ENCODE data around the gene C7orf57. TPM values are rescaled to one million over a fixed set of nuclear protein-coding genes. Genes with fewer than 3 reads are reported as not detected.
"Not testable (repeated sequence)": the region's sequence is repeated elsewhere in the genome, so short reads cannot be mapped to it uniquely, and the experiment has no call there.

The C7orf57 gene
- total and polyA plus RNA-seq, 8 donors = 0.60 to 3.9 (median 2.5) TPM; not detected in 1

- Histone ChIP-seq H3K36me3 (no peaks in the 10 kb centered on the region), H3K4me1 (peaks cover 0 to 17% of the 10 kb centered on the region in 2 donors), H3K27me3 (no peaks in the 10 kb centered on the region), H3K4me3 (peak overlapping the region in 1 of 2 donors; percentile 51), H3K9me3 (no peaks in the 10 kb centered on the region), H3K27ac (peak overlapping the region in 1 of 2 donors; percentile 80)
- no peak for TF ChIP-seq CTCF (IDR thresholded peaks at IDR 0.05)
- intact Hi-C loops (cut with DNase I) = loop anchor here in 1 of 2 donors (5.0 kb wide), 1 partner anchor 116 kb away; no protein-coding TSS in a partner anchor
- no peak for ATAC-seq
- DNase-seq = no peak
These were observed 44.1 kb upstream of the C7orf57 start for GRCh38 chr7:47991270-47991669.

- ATAC-seq = peak; percentile 99
- peak; percentile 55 to 59 for TF ChIP-seq CTCF (IDR thresholded peaks at IDR 0.05)
- Histone ChIP-seq H3K4me3 (peak overlapping the region; percentile 31 to 51), H3K4me1 (peaks cover 0 to 17% of the 10 kb centered on the region in 2 donors), H3K27ac (peak overlapping the region; percentile 26 to 80), H3K9me3 (no peaks in the 10 kb centered on the region), H3K27me3 (no peaks in the 10 kb centered on the region), H3K36me3 (no peaks in the 10 kb centered on the region)
- DNase-seq = peak; percentile 74 to 98 (median 88)
- intact Hi-C loops (cut with DNase I) = loop anchor here in 1 of 2 donors (5.0 kb wide), 1 partner anchor 115 kb away; no protein-coding TSS in a partner anchor
These were observed 43.5 kb upstream of the C7orf57 start for GRCh38 chr7:47991741-47992311.

- H3K4me3 ChIP-seq = peak overlapping the region in 1 of 2 donors; percentile 51
- H3K27me3 ChIP-seq = no peaks in the 10 kb centered on the region
- H3K27ac ChIP-seq = peak overlapping the region; percentile 26 to 80
- ATAC-seq = no peak
- no peak for TF ChIP-seq CTCF (IDR thresholded peaks at IDR 0.05)
- no peaks in the 10 kb centered on the region for H3K36me3 ChIP-seq
- no peak for DNase-seq
- peaks cover 0 to 17% of the 10 kb centered on the region in 2 donors for H3K4me1 ChIP-seq
- no peaks in the 10 kb centered on the region for H3K9me3 ChIP-seq
- intact Hi-C loops (cut with DNase I) = loop anchor here in 1 of 2 donors (5.0 kb wide), 1 partner anchor 115 kb away; no protein-coding TSS in a partner anchor
These were observed 42.9 kb upstream of the C7orf57 start for GRCh38 chr7:47992446-47992845.

GRCh38 chr7:47999413-47999812 lies 35.9 kb upstream of the C7orf57 start:
- H3K4me3 ChIP-seq = no peak overlapping the region
- no peak overlapping the region for H3K27ac ChIP-seq
- ATAC-seq = no peak
- no peak for DNase-seq
- no peaks in the 10 kb centered on the region for H3K27me3 ChIP-seq
- no peaks in the 10 kb centered on the region for H3K36me3 ChIP-seq
- intact Hi-C loops (cut with DNase I) = no loop called here
- TF ChIP-seq CTCF (IDR thresholded peaks at IDR 0.05) = no peak
- no peaks in the 10 kb centered on the region for H3K9me3 ChIP-seq
- H3K4me1 ChIP-seq = no peaks in the 10 kb centered on the region

- H3K4me3 ChIP-seq; H3K9me3 ChIP-seq; DNase-seq; H3K27me3 ChIP-seq; H3K36me3 ChIP-seq; ATAC-seq; H3K27ac ChIP-seq; H3K4me1 ChIP-seq; intact Hi-C loops (cut with DNase I): not testable (repeated sequence)
These were observed 35.2 kb upstream of the C7orf57 start for GRCh38 chr7:48000164-48000563.

Data from left lung (tissue), 10 donors.